ENCODE results near the gene MRPL44.
A peak's percentile ranks its signal among the peaks of the same experiment; 100 is the strongest.

The MRPL44 gene

GRCh38 chr2:223957092-223957851, at the start of gene MRPL44:
Gene MRPL44, plus strand, starts transcription at chr2:223957463. Its CDS starts 10 bp downstream, at chr2:223957473.
- DNase-seq (ENCODE audit: low read depth in 3 of 3), result peak; percentile 93 to 96 (median 95)

GRCh38 chr2:223908304-223908998, 48.8 kb upstream of the MRPL44 start:
- DNase-seq (ENCODE audit: low read depth in 3 of 3), result no peak

GRCh38 chr2:223909001-223909741, 48.1 kb upstream of the MRPL44 start:
- no peak for DNase-seq (ENCODE audit: low read depth in 3 of 3)

- DNase-seq (ENCODE audit: low read depth in 3 of 3), result no peak
Observed at GRCh38 chr2:223914324-223914723, 42.9 kb upstream of the MRPL44 start.

GRCh38 chr2:223915071-223915470, 42.2 kb upstream of the MRPL44 start:
- no peak for DNase-seq (ENCODE audit: low read depth in 3 of 3)

GRCh38 chr2:223916181-223916920, 40.9 kb upstream of the MRPL44 start:
- DNase-seq (ENCODE audit: low read depth in 3 of 3), result no peak

- no peak for DNase-seq (ENCODE audit: low read depth in 3 of 3)
Observed at GRCh38 chr2:223918671-223919134, 38.6 kb upstream of the MRPL44 start.

- no peak for DNase-seq (ENCODE audit: low read depth in 3 of 3)
Observed at GRCh38 chr2:223920109-223920508, 37.2 kb upstream of the MRPL44 start.

- DNase-seq (ENCODE audit: low read depth in 3 of 3), result no peak
Observed at GRCh38 chr2:223921204-223921603, 36.1 kb upstream of the MRPL44 start.

GRCh38 chr2:223922308-223922707, 35.0 kb upstream of the MRPL44 start:
- DNase-seq (ENCODE audit: low read depth in 3 of 3), result no peak

- no peak for DNase-seq (ENCODE audit: low read depth in 3 of 3)
Observed at GRCh38 chr2:223923976-223924375, 33.3 kb upstream of the MRPL44 start.

GRCh38 chr2:223925106-223925505, 32.2 kb upstream of the MRPL44 start:
- no peak for DNase-seq (ENCODE audit: low read depth in 3 of 3)

GRCh38 chr2:223928113-223929006, 28.9 kb upstream of the MRPL44 start:
- DNase-seq (ENCODE audit: low read depth in 3 of 3), result no peak

GRCh38 chr2:223929571-223930102, 27.6 kb upstream of the MRPL44 start:
- DNase-seq (ENCODE audit: low read depth in 3 of 3), result no peak

- no peak for DNase-seq (ENCODE audit: low read depth in 3 of 3)
Observed at GRCh38 chr2:223930103-223930976, 26.9 kb upstream of the MRPL44 start.

GRCh38 chr2:223932816-223933800, 24.2 kb upstream of the MRPL44 start:
- DNase-seq (ENCODE audit: low read depth in 3 of 3), result no peak

GRCh38 chr2:223934870-223935269, 22.4 kb upstream of the MRPL44 start:
- no peak for DNase-seq (ENCODE audit: low read depth in 3 of 3)

GRCh38 chr2:223935459-223936125, 21.7 kb upstream of the MRPL44 start:
- no peak for DNase-seq (ENCODE audit: low read depth in 3 of 3)
